SK-N-SH (cell line): ENCODE results near the gene PCNX1. TPM values are rescaled to one million over a fixed set of nuclear protein-coding genes. Genes with fewer than 3 reads are reported as not detected.

Experiments used
- CTCF ChIA-PET: fragments of 300-600, 350-600 bp; formaldehyde crosslinking; extraction: SDS; loops from one replicate; lab custom pipeline; 2021; lab: Yijun Ruan, JAX
- POLR2A ChIA-PET: fragments of 350-600 bp; sonication (Branson Sonifier 250); formaldehyde crosslinking; extraction: SDS; loops from one replicate; lab custom pipeline; 2020; ENCODE audit warnings: antibody characterized with exemption, inconsistent platforms; lab: Yijun Ruan, JAX
- DNase-seq: peaks from one replicate; pipeline ENCODE4 v3.0.0; 2012
- H2AFZ ChIP-seq: fragments of 200-600 bp; sonication (generic); 2 replicates; pipeline ENCODE4 v1.8.1; 2016; ENCODE audit warnings: antibody characterized with exemption, mild to moderate bottlenecking, low read depth
- H3F3A ChIP-seq: fragments of 200-600 bp; sonication (generic); replicated peaks from 2 replicates; pipeline ENCODE3; 2016; ENCODE audit warnings: antibody characterized with exemption, mild to moderate bottlenecking; ENCODE audit not compliant: insufficient read depth
- H3K27ac ChIP-seq, 2 experiments: fragments of 200-500 bp in 1 of 2; fragments of 200-600 bp in 1 of 2; sonication (Bioruptor generic) in 1 of 2; sonication (generic), shearing (Covaris generic) in 1 of 2; 2 replicates each; pipeline versions ENCODE4 v1.5.1 to v1.6.1; 2014 to 2016; ENCODE audit warnings: low read depth in 2 of 2, inconsistent platforms in 1 of 2, low read length in 1 of 2, mild to moderate bottlenecking in 1 of 2, mixed read lengths in 1 of 2
- H3K27me3 ChIP-seq: fragments of 200-600 bp; sonication (generic), shearing (Covaris generic); 2 replicates; pipeline ENCODE4 v1.6.1; 2016; ENCODE audit warnings: mixed run types; ENCODE audit not compliant: insufficient read depth
- H3K36me3 ChIP-seq, 2 experiments: fragments of 200-500 bp in 1 of 2; fragments of 200-600 bp in 1 of 2; sonication (Bioruptor generic) in 1 of 2; sonication (generic) in 1 of 2; replicated peaks in 1 of 2; 2 replicates each; pipeline versions ENCODE3 to v1.5.1; 2014 to 2016; ENCODE audit warnings: low read length in 1 of 2, mild to moderate bottlenecking in 1 of 2; ENCODE audit not compliant: insufficient read depth in 2 of 2, control insufficient read depth in 1 of 2
- H3K4me1 ChIP-seq, 2 experiments: fragments of 200-500 bp in 1 of 2; fragments of 200-600 bp in 1 of 2; sonication (Bioruptor generic) in 1 of 2; sonication (generic), shearing (Covaris generic) in 1 of 2; 2 replicates each; pipeline versions ENCODE4 v1.5.1 to v1.6.1; 2014 to 2016; ENCODE audit warnings: low read depth in 1 of 2, low read length in 1 of 2, mixed run types in 1 of 2; ENCODE audit not compliant: insufficient read depth in 2 of 2, control insufficient read depth in 1 of 2
- H3K4me2 ChIP-seq: fragments of 200-600 bp; sonication (generic), shearing (Covaris generic); 2 replicates; pipeline ENCODE4 v1.6.1; 2017; ENCODE audit warnings: mixed run types
- H3K4me3 ChIP-seq, 2 experiments: fragments of 200-500 bp in 1 of 2; fragments of 200-600 bp in 1 of 2; sonication (Bioruptor generic) in 1 of 2; sonication (generic), shearing (Covaris generic) in 1 of 2; 2 replicates each; pipeline versions ENCODE4 v1.5.1 to v1.8.1; 2014 to 2016; ENCODE audit warnings: low read depth in 2 of 2, inconsistent platforms in 1 of 2, low read length in 1 of 2, mild to moderate bottlenecking in 1 of 2, mixed read lengths in 1 of 2, moderate library complexity in 1 of 2
- H3K79me2 ChIP-seq: fragments of 200-600 bp; sonication (generic); 2 replicates; pipeline ENCODE4 v1.8.1; 2017; ENCODE audit warnings: mild to moderate bottlenecking; ENCODE audit not compliant: insufficient read depth
- H3K9ac ChIP-seq: fragments of 200-600 bp; sonication (generic); 2 replicates; pipeline ENCODE4 v1.6.1; 2017; ENCODE audit warnings: mixed run types
- H3K9me2 ChIP-seq: fragments of 200-600 bp; sonication (generic); 2 replicates; pipeline ENCODE4 v1.6.1; 2017; ENCODE audit warnings: mixed run types
- H3K9me3 ChIP-seq: fragments of 200-600 bp; sonication (generic); 2 replicates; pipeline ENCODE4 v1.6.1; 2017; ENCODE audit warnings: mixed run types, mild to moderate bottlenecking, moderate library complexity
- H4K20me1 ChIP-seq: fragments of 200-600 bp; sonication (generic); 2 replicates; pipeline ENCODE4 v1.6.1; 2017; ENCODE audit warnings: mild to moderate bottlenecking, mixed run types; ENCODE audit not compliant: insufficient read depth
- EP300 ChIP-seq, 2 experiments: IDR thresholded peaks; 2 replicates each; pipeline versions ENCODE4 v1.4.0 to v1.6.1; 2012; ENCODE audit warnings: borderline replicate concordance in 1 of 2, low read depth in 1 of 2, low read length in 1 of 2
- EZH2phosphoT487 ChIP-seq: fragments of 200-600 bp; sonication (generic); IDR thresholded peaks from 2 replicates; pipeline ENCODE4 v1.6.1; 2017; ENCODE audit warnings: low read depth, mixed run types, mild to moderate bottlenecking, antibody characterized with exemption, moderate library complexity, borderline replicate concordance
- FOSL2 ChIP-seq: IDR thresholded peaks from 2 replicates; pipeline ENCODE4 v1.4.0; 2012; ENCODE audit warnings: low read depth, mild to moderate bottlenecking, moderate library complexity, borderline replicate concordance
- FOXJ3 ChIP-seq: sonication (generic); formaldehyde crosslinking; IDR thresholded peaks from 2 replicates; pipeline ENCODE4 v1.5.1; 2020; ENCODE audit warnings: mild to moderate bottlenecking, missing genetic modification reagents
- FOXM1 ChIP-seq: IDR thresholded peaks from 2 replicates; pipeline ENCODE4 v1.4.0; 2012; ENCODE audit warnings: low read depth, mild to moderate bottlenecking
- MEF2A ChIP-seq: IDR thresholded peaks from 2 replicates; pipeline ENCODE4 v1.4.0; 2012; ENCODE audit warnings: low read depth, borderline replicate concordance
- MXI1 ChIP-seq: IDR thresholded peaks from 2 replicates; pipeline ENCODE4 v1.6.1; 2012; ENCODE audit warnings: mild to moderate bottlenecking, low read depth, low read length, improper control_type of control experiment
- POLR2AphosphoS5 ChIP-seq: IDR thresholded peaks from 2 replicates; pipeline ENCODE4 v1.6.1; 2012; ENCODE audit warnings: low read depth, low read length
- RAD21 ChIP-seq: IDR thresholded peaks from 2 replicates; pipeline ENCODE4 v1.6.1; 2012; ENCODE audit warnings: mild to moderate bottlenecking, low read length
- RCOR1 ChIP-seq: fragments of 150-350 bp; IDR thresholded peaks from 2 replicates; pipeline ENCODE4 v1.6.1; 2017; ENCODE audit warnings: antibody characterized with exemption, low read length
- REST ChIP-seq: IDR thresholded peaks from 2 replicates; pipeline ENCODE4 v1.6.1; 2012; ENCODE audit warnings: mild to moderate bottlenecking, low read depth, low read length, moderate library complexity
- RFX5 ChIP-seq: IDR thresholded peaks from 2 replicates; pipeline ENCODE4 v1.6.1; 2012; ENCODE audit warnings: mild to moderate bottlenecking, improper control_type of control experiment, low read length
- SMC3 ChIP-seq: IDR thresholded peaks from 2 replicates; pipeline ENCODE4 v1.6.1; 2012; ENCODE audit warnings: low read depth, low read length, improper control_type of control experiment
- TAF1 ChIP-seq: IDR thresholded peaks from 2 replicates; pipeline ENCODE4 v1.6.1; 2012; ENCODE audit warnings: low read depth, mild to moderate bottlenecking, low read length, moderate library complexity, borderline replicate concordance
- TCF12 ChIP-seq: IDR thresholded peaks from 2 replicates; pipeline ENCODE4 v1.4.0; 2012
- YY1 ChIP-seq: IDR thresholded peaks from 2 replicates; pipeline ENCODE4 v1.4.0; 2012; ENCODE audit warnings: low read depth, mild to moderate bottlenecking
- ZBTB33 ChIP-seq: IDR thresholded peaks from 2 replicates; pipeline ENCODE4 v1.4.0; 2012; ENCODE audit warnings: low read depth, borderline replicate concordance
- WGBS: methylation state at CpG from one replicate; pipeline ENCODE4 v1.1.6; 2017; ENCODE audit warnings: low lambda C conversion rate; 5-methylcytosine and 5-hydroxymethylcytosine counted together
- polyA plus RNA-seq, 3 experiments: library from polyadenylated mRNA; depleted of rRNA; stranded (reverse); fragments of >200 nt; gene quantifications; 2 replicates each; pipeline ENCODE4 v1.2.3, GENCODE V29; 2012
- TF ChIP-seq, protein P1 (sequence below): IDR thresholded peaks from 2 replicates; pipeline ENCODE4 v1.4.0; 2012; ENCODE audit warnings: low read depth
- TF ChIP-seq, protein P2 (sequence below): IDR thresholded peaks from 2 replicates; pipeline ENCODE4; 2012

The PCNX1 gene
- polyA plus RNA-seq, 1 of the 3 experiments (the other 2 are of a cell fraction) = 9.4 TPM

DNA sequence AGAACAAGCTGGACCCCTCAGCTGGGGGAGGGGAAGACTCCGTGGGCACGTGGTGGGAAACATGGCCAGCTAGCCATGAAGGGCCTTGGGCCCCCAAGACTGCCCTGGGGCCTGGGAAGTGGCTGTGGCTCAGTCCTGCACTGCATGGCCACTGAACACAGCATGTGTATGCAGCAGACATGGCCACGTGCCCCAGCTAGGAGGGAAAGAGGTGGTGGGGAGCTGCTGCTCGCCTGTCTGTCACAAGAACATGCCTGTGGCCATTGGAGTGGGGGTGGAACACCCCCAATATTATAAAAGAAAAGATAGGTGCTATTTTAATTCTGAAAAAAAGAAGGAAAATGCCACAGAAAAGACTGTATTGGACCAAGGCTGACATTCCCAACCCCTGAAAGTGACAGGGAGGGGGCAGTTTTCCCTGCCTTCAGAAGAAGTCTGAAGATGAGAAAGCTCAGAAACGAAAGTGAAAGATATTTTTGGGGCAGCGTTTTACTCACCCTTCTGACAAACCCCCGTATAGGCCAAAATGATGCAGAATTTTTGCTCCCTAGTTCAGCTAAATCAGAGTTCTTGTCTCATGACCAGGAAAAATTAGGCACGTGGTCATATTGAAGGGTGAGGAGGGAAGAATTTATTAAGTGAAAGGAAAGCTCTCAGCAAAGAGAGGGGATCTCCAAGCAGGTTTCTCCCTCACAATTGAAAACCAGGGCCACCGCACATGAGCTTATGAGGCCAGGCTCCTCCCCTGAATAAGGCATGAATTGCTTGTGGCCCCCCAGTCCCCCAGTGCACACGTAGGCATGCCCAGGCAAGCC, 35.2 kb upstream of the PCNX1 start:
- Histone ChIP-seq H3K27ac (no peak overlapping the region), H3K27me3 (no peaks in the 10 kb centered on the region), H4K20me1 (no peaks in the 10 kb centered on the region), H3K9me3 (0 out of 2 replicates have a peak, but pooled peaks cover 4% of the 10 kb centered on the region), H3K36me3 (no peaks in the 10 kb centered on the region), H3K9me2 (no peaks in the 10 kb centered on the region), H3K79me2 (no peaks in the 10 kb centered on the region), H3K4me3 (no peak overlapping the region), H3K9ac (no peak overlapping the region), H2AFZ (no peak overlapping the region; the same call in 1 of the 2 replicates), H3F3A (no peaks in the 10 kb centered on the region), H3K4me1 (no peaks in the 10 kb centered on the region), H3K4me2 (no peak overlapping the region)
- ChIA-PET POLR2A (no interaction called here), CTCF (no interaction called here)
- WGBS = 35% methylated on average over 10 of the region's 10 CpGs
- TF ChIP-seq FOXJ3 (CRISPR knock-in tag) (no peak), TCF12 (no peak), FOSL2 (no peak), RFX5 (no peak), FOXM1 (no peak), TAF1 (no peak), YY1 (no peak), MXI1 (no peak), MEF2A (no peak), SMC3 (no peak), RCOR1 (no peak), EZH2phosphoT487 (no peak), EP300 (IDR thresholded peaks at IDR 0.05; ENCODE audit: borderline replicate concordance in 1 of 2, low read depth in 1 of 2, low read length in 1 of 2) (no peak), ZBTB33 (no peak), RAD21 (no peak), POLR2AphosphoS5 (no peak), REST (no peak)
- TF ChIP-seq, protein P1, sequence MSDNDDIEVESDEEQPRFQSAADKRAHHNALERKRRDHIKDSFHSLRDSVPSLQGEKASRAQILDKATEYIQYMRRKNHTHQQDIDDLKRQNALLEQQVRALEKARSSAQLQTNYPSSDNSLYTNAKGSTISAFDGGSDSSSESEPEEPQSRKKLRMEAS = no peak
- TF ChIP-seq, protein P2, sequence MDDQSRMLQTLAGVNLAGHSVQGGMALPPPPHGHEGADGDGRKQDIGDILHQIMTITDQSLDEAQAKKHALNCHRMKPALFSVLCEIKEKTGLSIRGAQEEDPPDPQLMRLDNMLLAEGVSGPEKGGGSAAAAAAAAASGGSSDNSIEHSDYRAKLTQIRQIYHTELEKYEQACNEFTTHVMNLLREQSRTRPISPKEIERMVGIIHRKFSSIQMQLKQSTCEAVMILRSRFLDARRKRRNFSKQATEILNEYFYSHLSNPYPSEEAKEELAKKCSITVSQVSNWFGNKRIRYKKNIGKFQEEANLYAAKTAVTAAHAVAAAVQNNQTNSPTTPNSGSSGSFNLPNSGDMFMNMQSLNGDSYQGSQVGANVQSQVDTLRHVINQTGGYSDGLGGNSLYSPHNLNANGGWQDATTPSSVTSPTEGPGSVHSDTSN = no peak
- no peak for DNase-seq
